ENCODE data around the gene GRB7.
A peak's percentile ranks its signal among the peaks of the same experiment; 100 is the strongest.

Gene GRB7

GRCh38 chr17:39751637-39752036, 13.9 kb downstream of the GRB7 start:
- H3K4me3 ChIP-seq (ENCODE audit: severe bottlenecking) = no peak overlapping the region
- H3K9me3 ChIP-seq (ENCODE audit: severe bottlenecking) = no peaks in the 10 kb centered on the region
- DNase-seq (ENCODE audit: low spot score) (peak; percentile 52), ATAC-seq (ENCODE audit: low read depth) (no peak)
- no peak for TF ChIP-seq CTCF (IDR thresholded peaks at IDR 0.05; ENCODE audit: poor library complexity, severe bottlenecking)
- no peaks in the 10 kb centered on the region for H3K27me3 ChIP-seq (ENCODE audit: insufficient read depth, poor library complexity, severe bottlenecking)
- H3K27ac ChIP-seq (ENCODE audit: poor library complexity, severe bottlenecking) = no peak overlapping the region
- peaks cover 19% of the 10 kb centered on the region for H3K4me1 ChIP-seq (ENCODE audit: insufficient read depth, poor library complexity, severe bottlenecking)
- H3K36me3 ChIP-seq (ENCODE audit: low read depth) = no peaks in the 10 kb centered on the region

GRCh38 chr17:39752241-39752881, 14.6 kb downstream of the GRB7 start:
- no peaks in the 10 kb centered on the region for H3K9me3 ChIP-seq (ENCODE audit: severe bottlenecking)
- H3K4me1 ChIP-seq (ENCODE audit: insufficient read depth, poor library complexity, severe bottlenecking) = peaks cover 19% of the 10 kb centered on the region
- no peak overlapping the region for H3K4me3 ChIP-seq (ENCODE audit: severe bottlenecking)
- H3K36me3 ChIP-seq (ENCODE audit: low read depth) = no peaks in the 10 kb centered on the region
- H3K27ac ChIP-seq (ENCODE audit: poor library complexity, severe bottlenecking) = no peak overlapping the region
- no peak for ATAC-seq (ENCODE audit: low read depth)
- DNase-seq (ENCODE audit: low spot score) = peak; percentile 40
- no peaks in the 10 kb centered on the region for H3K27me3 ChIP-seq (ENCODE audit: insufficient read depth, poor library complexity, severe bottlenecking)
- no peak for TF ChIP-seq CTCF (IDR thresholded peaks at IDR 0.05; ENCODE audit: poor library complexity, severe bottlenecking)

- DNase-seq (ENCODE audit: low spot score) (no peak), ATAC-seq (ENCODE audit: low read depth) (peak; percentile 15; the same call in 2 of the 3 replicates)
- Histone ChIP-seq H3K4me1 (ENCODE audit: insufficient read depth, poor library complexity, severe bottlenecking) (peaks cover 19% of the 10 kb centered on the region), H3K4me3 (ENCODE audit: severe bottlenecking) (peak overlapping the region; percentile 43), H3K27ac (ENCODE audit: poor library complexity, severe bottlenecking) (peak overlapping the region; percentile 44), H3K27me3 (ENCODE audit: insufficient read depth, poor library complexity, severe bottlenecking) (no peaks in the 10 kb centered on the region), H3K9me3 (ENCODE audit: severe bottlenecking) (no peaks in the 10 kb centered on the region), H3K36me3 (ENCODE audit: low read depth) (no peaks in the 10 kb centered on the region)
- TF ChIP-seq CTCF (IDR thresholded peaks at IDR 0.05; ENCODE audit: poor library complexity, severe bottlenecking) = no peak
Observed at GRCh38 chr17:39753514-39754160, 15.9 kb downstream of the GRB7 start.

GRCh38 chr17:39754161-39754957, 16.6 kb downstream of the GRB7 start:
- DNase-seq (ENCODE audit: low spot score) (peak; percentile 90), ATAC-seq (ENCODE audit: low read depth) (peak; percentile 81)
- Histone ChIP-seq H3K27ac (ENCODE audit: poor library complexity, severe bottlenecking) (peak overlapping the region; percentile 44), H3K27me3 (ENCODE audit: insufficient read depth, poor library complexity, severe bottlenecking) (no peaks in the 10 kb centered on the region), H3K36me3 (ENCODE audit: low read depth) (no peaks in the 10 kb centered on the region), H3K4me3 (ENCODE audit: severe bottlenecking) (peak overlapping the region; percentile 43), H3K9me3 (ENCODE audit: severe bottlenecking) (no peaks in the 10 kb centered on the region), H3K4me1 (ENCODE audit: insufficient read depth, poor library complexity, severe bottlenecking) (peaks cover 14% of the 10 kb centered on the region)
- TF ChIP-seq CTCF (IDR thresholded peaks at IDR 0.05; ENCODE audit: poor library complexity, severe bottlenecking) = peak; percentile 98

Measured in RWPE2 (cell line).